NCI-H2196 treated with DMSO at 0.1 percent for 48 hours (cell line): ENCODE data around the gene APRT.

Experiments used
- DNase-seq: peaks from one replicate; lab custom pipeline; 2025; ENCODE audit not compliant: unreplicated experiment; lab: John Stamatoyannopoulos, UW

The APRT gene

DNA sequence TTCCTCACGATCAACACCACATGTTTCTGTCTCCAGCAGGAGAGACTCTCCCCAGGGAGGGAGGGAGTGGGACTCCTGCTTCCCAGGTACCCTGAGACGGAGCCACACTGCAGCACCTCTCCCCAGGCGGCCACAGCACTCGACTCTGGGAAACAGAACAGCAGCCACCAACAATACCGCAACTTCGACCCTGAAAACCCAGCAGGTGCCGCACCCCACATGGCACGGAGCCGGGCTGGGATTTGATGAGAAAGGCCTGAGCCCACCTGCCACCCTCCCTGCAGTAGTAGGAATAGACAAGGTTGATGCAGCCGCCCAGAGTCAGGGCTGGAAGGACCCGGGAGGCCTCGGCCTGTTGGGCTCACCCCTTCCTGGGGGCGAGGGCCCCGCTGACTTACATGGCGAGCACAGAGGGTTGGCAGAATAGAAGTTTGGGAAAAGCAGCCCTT, 30.6 kb upstream of the APRT start:
- no peak for DNase-seq

DNA sequence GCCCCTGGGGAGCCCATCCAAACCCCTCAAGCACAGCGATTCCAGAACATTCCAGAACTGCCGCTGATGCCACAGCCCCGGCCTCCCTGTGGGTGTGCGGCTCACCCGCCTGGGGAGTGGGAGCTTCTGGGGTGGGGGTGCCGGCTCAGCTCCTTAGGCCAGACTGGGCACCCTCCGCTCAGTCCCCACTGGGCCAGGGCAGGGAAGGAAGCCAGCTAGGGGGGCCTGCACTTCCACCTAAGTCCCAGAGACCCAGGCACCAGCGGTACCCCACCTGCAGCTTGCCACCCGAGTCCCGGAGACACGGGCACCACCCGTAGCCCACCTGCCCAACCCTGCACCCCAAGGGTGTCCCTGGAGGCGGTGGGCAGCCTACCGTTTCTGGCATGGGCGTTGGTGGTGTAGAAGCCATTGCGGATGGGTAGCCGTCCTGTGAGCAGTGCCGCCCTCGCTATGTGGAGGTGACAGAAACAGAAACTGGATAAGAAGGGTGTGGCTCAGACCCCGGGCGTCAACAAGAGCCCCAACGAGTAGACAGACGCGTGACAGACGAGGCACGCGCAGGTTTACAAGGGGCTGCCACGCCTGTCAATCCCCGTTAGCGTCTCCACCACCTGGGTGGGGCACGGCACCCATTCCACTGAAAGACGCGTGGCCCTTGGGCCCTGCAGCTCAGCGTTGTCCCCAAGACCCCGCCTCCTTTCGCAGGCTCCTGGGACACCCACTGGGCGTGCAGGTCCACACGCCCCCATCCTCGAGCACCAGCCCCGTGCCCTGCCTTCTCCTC, 30.0 kb upstream of the APRT start:
- no peak for DNase-seq

DNA sequence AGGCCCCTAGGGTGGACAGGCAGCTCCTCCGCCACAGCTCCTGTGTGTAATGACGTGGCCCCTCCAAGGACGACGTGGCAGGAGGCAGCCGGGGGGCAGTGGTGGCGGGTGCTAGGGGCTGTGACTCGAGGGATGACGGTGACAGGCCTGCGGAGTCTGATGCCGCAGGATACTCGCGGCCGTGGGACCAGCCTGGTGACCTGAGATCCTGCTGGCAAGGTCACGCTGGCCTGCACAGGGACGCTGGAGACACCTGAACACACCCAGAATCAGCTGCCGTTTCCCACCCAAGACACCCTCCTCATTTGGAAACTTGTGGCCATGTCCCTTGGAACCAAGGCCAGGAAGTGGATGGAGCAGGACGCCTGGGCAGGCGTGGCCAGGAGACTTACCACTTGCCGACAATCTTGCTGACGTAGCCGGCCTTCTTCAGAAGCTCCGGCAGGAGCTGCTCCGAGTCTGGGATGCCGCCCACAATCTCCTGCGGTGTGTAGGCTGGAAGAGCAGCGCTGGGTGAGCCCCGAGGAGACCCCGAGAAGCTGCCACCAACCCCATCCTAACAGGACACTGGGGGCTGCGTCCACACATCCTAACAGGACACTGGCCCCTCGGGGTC, 29.0 kb upstream of the APRT start:
- no peak for DNase-seq

DNA sequence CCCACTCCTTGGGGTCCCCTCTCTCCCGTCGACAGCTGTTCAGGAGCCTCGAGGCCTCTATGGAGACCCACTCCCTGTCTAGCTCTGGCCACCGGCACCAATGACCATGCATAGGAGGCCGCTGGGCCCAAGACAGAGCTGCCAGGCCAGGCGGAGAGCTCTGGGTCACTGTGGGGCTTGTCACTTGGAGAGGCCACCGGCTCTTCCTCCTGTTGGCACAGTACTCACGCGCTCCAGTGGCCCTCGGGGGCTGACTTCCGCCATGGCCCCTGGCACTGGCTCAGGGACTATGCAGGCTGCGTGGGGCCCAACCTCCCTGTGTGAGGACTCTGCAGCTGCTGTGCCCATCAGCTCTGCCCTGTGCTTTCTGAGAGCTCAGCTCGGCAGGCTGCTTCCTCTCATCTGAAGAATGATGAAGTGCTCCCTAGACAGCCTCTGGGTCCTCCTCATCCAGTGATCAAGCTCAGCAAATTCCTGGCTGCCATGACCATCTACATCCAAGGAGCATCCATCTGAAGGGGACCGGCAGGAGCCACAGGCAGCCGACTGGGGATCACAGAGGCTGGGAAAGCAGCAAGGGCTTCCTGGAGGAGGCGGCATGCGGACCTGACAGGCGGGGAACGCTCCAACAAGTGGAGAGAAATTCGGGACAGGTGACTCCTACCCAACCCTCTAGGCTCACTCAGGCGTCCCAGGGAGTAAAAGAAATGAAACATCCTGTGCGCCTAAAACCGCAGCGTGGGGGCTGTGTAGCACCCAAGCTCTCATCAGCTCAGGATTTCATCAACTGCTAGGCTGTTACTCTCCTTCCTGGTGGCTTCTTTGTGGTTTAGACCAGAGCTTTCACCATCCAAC, 28.2 kb upstream of the APRT start:
- DNase-seq, result no peak

GRCh38 chr16:88839026-88839529, 27.4 kb upstream of the APRT start:
- no peak for DNase-seq

- no peak for DNase-seq
Measured at GRCh38 chr16:88838566-88838965, 26.8 kb upstream of the APRT start.

DNA sequence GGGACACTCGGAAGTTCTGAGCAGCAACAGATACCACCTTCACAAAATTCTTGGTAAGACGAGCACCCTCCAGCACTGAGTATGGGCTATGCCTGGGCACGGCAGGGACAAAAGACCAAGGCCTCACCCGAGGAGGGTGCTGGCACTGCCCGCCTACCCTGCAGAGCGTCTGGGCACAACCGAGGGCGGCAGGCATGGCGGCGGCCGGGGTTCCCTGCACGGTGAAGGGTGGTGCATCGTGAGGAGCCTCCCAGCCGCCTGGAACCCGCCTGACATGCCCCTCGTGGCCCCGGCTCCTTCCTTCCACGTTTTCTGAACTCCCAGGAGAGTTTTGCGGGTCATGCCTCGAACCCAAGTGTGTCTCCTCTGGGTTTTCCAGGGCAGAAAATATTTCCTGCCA, 26.1 kb upstream of the APRT start:
- DNase-seq, result no peak

- DNase-seq, result no peak
Measured at GRCh38 chr16:88836791-88837190, 25.1 kb upstream of the APRT start.

DNA sequence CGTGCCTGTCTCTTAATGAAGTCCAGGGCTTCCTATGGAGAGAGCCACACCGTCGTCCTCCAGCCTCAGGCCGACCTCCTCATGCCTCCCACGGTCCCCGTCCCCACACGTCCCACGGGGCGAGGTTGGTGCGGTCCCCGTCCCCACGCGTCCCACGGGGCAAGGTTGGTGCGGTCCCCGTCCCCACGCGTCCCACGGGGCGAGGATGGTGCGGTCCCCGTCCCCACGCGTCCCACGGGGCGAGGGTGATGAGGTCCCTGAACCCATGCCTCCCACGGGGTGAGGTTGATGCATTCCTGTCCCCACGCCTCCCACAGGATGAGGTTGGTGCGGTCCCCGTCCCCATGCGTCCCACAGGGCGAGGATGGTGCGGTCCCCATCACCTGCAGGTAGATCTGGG, 24.1 kb upstream of the APRT start:
- DNase-seq, result no peak

DNA sequence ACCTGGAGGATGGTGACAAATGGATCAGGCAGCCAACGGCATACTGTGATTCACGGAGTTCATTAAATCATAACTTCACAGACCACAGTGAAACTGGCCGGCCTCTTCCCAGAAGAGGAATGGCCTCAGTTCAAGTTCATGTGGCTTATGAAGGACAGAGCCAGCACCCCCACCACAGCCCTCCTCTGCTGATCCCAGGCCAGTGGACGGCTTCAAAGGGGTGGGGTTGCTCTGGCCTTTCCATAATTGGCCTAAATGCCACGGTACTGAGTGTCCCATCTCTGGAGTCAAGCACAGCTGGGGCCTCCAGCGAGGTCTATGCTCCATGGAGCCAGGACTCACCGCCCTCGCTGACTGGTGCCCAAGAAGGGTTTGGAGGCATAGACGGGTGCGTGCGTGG, 23.7 kb upstream of the APRT start:
- DNase-seq, result no peak

- DNase-seq, result no peak
Measured at GRCh38 chr16:88834670-88835069, 22.9 kb upstream of the APRT start.

DNA sequence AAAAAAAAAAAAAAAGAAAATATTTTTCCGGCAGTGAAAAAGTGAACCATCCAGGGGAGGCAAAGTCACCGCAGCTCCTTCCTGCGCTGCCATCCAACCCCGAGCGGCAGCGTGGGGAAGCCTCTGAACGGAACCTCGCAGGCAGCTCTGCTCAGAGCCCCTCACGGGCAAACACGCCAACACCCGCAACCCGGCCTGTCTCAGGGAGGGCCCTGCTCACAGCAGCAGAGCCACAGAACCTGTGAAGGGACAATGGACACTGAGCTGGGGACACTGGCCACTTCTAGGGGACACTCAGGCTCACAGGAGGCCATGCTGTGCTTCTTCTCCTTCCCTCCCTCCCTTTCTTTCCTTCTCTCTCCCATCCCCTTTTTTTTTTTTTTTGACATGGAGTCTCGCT, 21.4 kb upstream of the APRT start:
- DNase-seq, result no peak

DNA sequence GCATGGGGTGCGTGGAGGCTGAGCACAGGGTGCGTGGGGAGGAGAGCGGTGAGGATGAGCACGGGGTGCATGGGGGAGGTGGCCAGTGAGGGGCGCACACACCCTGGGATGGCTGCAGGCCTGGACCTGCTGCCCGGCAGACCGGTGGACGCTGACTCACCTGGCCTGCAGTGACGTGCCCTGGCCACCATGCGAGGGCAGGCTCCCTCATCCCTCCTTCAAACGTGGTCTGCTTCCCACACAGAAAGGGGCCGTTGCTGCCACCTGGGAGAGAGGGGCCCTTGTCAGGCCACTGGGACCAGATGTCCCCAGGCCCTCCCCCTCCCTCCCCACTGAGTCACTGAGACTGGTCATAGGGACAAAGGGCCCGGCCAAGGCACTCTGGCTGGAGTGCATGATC, 20.1 kb upstream of the APRT start:
- DNase-seq, result no peak

- no peak for DNase-seq
Measured at GRCh38 chr16:88830783-88831182, 19.1 kb upstream of the APRT start.

- DNase-seq, result no peak
Measured at GRCh38 chr16:88830258-88830657, 18.5 kb upstream of the APRT start.

DNA sequence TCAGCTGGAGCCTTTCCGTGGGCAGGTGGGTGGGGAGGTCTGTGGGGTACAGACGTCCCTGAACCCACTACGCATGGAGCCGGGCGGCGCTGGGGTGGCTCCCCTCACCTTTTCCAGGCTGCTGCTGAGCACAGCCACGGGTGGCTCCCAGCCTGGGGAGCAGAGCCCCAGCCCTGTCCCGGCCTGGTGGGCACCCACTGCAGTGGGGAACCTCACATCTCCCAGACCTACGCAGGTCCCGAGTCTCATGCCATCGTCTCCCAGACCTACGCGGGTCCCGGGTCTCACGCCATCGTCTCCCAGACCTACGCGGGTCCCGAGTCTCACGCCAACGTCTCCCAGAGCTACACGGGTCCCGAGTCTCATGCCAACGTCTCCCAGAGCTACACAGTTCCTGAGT, 17.0 kb upstream of the APRT start:
- DNase-seq, result no peak

GRCh38 chr16:88827727-88828126, 16.0 kb upstream of the APRT start:
- DNase-seq, result no peak

DNA sequence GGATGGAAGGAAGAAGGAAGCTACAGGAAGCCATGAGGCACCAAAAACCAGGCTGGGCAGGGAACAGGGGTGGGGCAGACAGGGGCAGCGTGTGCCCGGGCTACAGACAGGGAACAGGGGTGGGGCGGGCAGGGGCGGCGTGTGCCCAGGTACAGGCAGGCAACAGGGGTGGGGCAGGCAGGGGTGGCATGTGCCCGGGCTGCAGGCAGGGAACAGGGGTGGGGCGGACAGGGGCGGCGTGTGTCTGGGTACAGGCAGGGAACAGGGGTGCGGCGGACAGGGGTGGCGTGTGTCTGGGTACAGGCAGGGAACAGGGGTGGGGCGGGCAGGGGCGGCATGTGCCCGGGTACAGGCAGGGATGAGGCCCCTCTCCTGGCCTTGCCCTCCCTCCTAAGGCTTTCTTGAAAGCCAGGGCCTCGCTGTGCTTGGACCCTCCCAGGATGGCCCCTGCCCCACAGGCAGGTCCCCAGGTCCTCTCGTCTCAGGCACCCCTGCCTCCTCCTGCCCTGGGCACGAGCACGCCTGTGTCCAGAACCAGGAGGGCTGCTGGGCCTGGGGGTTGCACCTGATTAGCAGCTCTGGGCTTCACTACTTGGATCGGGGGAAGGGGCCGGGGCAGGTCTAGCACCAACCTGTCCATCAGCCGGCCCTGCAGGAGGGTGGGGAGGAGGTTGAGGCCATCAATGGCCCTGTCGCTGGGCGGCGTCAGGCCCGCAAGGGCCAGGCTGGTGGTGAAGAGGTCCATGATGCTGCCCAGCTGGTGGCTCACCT, 14.5 kb upstream of the APRT start:
- no peak for DNase-seq

DNA sequence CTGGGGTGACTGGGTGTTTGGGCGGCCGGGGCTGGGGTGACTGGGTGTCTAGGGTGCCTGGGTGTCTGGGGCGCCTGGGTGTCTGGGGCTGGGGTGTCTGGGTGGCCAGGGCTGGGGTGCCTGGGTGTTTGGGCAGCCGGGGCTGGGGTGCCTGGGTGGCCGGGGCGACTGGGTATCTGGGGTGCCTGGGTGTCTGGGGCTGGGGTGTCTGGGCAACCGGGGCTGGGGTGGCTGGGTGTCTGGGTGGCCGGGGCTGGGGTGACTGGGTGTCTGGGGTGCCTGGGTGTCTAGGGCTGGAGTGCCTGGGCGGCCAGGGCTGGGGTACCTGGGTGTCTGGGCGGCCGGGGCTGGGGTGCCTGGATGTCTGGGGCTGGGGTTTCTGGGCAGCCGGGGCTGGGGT, 13.4 kb upstream of the APRT start:
- no peak for DNase-seq

GRCh38 chr16:88824256-88825077, 12.7 kb upstream of the APRT start:
- no peak for DNase-seq
